PC-9 (cell line): ENCODE results near the gene ZNRF3. TPM values are rescaled to one million over a fixed set of nuclear protein-coding genes. Genes with fewer than 3 reads are reported as not detected.

Experiments
- BruUV-seq: library from RNA; stranded (reverse); fragments of 400-500 nt; replicated peaks from 2 replicates; lab custom pipeline; 2021; lab: Mats Ljungman, UMichigan
- CTCF ChIA-PET: fragments of 300-600 bp; sonication (Branson Sonifier 250); formaldehyde crosslinking; loops from one replicate; lab custom pipeline; 2022; ENCODE audit warnings: antibody characterized with exemption; lab: Charles Lee
- POLR2A ChIA-PET: fragments of 300-600 bp; sonication (Branson Sonifier 250); formaldehyde crosslinking; loops from one replicate; lab custom pipeline; 2022; ENCODE audit warnings: antibody characterized with exemption; ENCODE audit not compliant: unreplicated experiment; lab: Charles Lee
- DNase-seq, 2 experiments: peaks; one replicate each; pipeline versions ENCODE4 v3.0.0 to v3.0.0-alpha.2; 2015 to 2022; ENCODE audit warnings: mixed read lengths in 1 of 2
- H2AFZ ChIP-seq: fragments of 200-600 bp; sonication (generic); 2 replicates; pipeline ENCODE4 v1.8.1; 2017; ENCODE audit warnings: antibody characterized with exemption
- H3F3A ChIP-seq: fragments of 200-600 bp; sonication (generic); 2 replicates; pipeline ENCODE4 v1.8.1; 2017; ENCODE audit warnings: antibody characterized with exemption, mild to moderate bottlenecking, low read depth; ENCODE audit not compliant: insufficient read depth
- H3K27ac ChIP-seq: fragments of 200-600 bp; sonication (generic); 2 replicates; pipeline ENCODE4 v1.6.1; 2016; ENCODE audit warnings: mixed run types
- H3K27me3 ChIP-seq: fragments of 200-600 bp; sonication (generic); 2 replicates; pipeline ENCODE4 v1.6.1; 2016; ENCODE audit warnings: low read depth, mixed run types; ENCODE audit not compliant: insufficient read depth
- H3K36me3 ChIP-seq: fragments of 200-600 bp; sonication (generic); 2 replicates; pipeline ENCODE4 v1.6.1; 2016; ENCODE audit warnings: low read depth, mixed run types
- H3K4me1 ChIP-seq: fragments of 200-600 bp; sonication (generic); replicated peaks from 2 replicates; pipeline ENCODE4 v1.6.1; 2016; ENCODE audit warnings: mixed run types; ENCODE audit not compliant: insufficient read depth
- H3K4me2 ChIP-seq: fragments of 200-600 bp; sonication (generic); 2 replicates; pipeline ENCODE4 v1.6.1; 2017; ENCODE audit warnings: mixed run types
- H3K4me3 ChIP-seq: fragments of 200-600 bp; sonication (generic); 2 replicates; pipeline ENCODE4 v1.6.1; 2016; ENCODE audit warnings: mixed run types
- H3K79me2 ChIP-seq: fragments of 200-600 bp; sonication (generic); 2 replicates; pipeline ENCODE4 v1.6.1; 2017; ENCODE audit warnings: low read depth, mixed run types
- H3K9me2 ChIP-seq: fragments of 200-600 bp; sonication (generic); 2 replicates; pipeline ENCODE4 v1.8.1; 2017; ENCODE audit warnings: mild to moderate bottlenecking; ENCODE audit not compliant: insufficient read depth
- H3K9me3 ChIP-seq: fragments of 200-600 bp; sonication (generic); 2 replicates; pipeline ENCODE4 v1.8.1; 2016; ENCODE audit warnings: low read depth; ENCODE audit not compliant: insufficient read depth
- H4K20me1 ChIP-seq: fragments of 200-600 bp; sonication (generic); 2 replicates; pipeline ENCODE4 v1.8.1; 2017; ENCODE audit not compliant: insufficient read depth
- EZH2 ChIP-seq: fragments of 200-600 bp; sonication (generic); IDR thresholded peaks from 2 replicates; pipeline ENCODE4 v1.8.0; 2017; ENCODE audit warnings: antibody characterized with exemption, low read depth
- intact Hi-C: fragments of 100-400 bp; cut with micrococcal nuclease; formaldehyde crosslinking; loops from one replicate; pipeline ENCODE4 v1.10.0; 2022; ENCODE audit not compliant: unreplicated experiment
- total RNA-seq: library from RNA; stranded (reverse); gene quantifications from 2 replicates; pipeline ENCODE4 v1.2.3, GENCODE V29; 2021
- TF ChIP-seq, protein P1 (sequence below): fragments of 200-600 bp; sonication (generic); conservative IDR thresholded peaks from 2 replicates; pipeline ENCODE4 v1.6.1; 2017; ENCODE audit warnings: mixed run types, antibody characterized with exemption, mild to moderate bottlenecking, moderate library complexity

Gene ZNRF3
- total RNA-seq, 1 experiment from 2014 or later = 5.2 TPM

DNA sequence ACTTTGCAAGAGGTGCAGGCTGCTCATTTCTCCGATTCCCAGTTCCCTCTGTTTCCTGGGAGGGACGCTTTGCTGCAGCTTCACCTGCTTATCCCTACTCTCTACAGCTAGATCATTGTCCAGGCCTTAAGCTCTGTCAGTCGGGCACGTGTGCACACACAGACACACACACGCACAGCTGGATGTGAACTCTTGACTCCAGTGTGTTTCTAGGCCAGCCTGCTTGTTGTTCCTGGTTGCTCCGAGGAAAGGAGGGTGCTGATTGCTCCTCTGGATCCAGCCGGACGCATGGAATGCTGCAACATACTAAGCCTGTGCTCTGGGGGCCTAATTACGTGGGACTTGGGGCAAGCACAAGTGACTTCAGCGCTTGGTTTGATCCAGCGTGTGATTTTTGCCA lies 19.7 kb downstream of the ZNRF3 start:
- ChIA-PET POLR2A (interaction anchor here (0.6 kb wide), 1 partner anchor 441 kb away, joined by 5 read pairs; no protein-coding TSS in a partner anchor), CTCF (no interaction called here)
- Histone ChIP-seq H3K4me1 (no peaks in the 10 kb centered on the region), H3K79me2 (peaks cover 14% of the 10 kb centered on the region), H3K9me2 (no peaks in the 10 kb centered on the region), H3K36me3 (no peaks in the 10 kb centered on the region), H3K9me3 (no peaks in the 10 kb centered on the region), H3F3A (no peaks in the 10 kb centered on the region), H3K4me3 (no peak overlapping the region), H2AFZ (no peak overlapping the region), H3K4me2 (no peak overlapping the region), H3K27me3 (no peaks in the 10 kb centered on the region), H4K20me1 (peaks cover 14% of the 10 kb centered on the region), H3K27ac (no peak overlapping the region)
- intact Hi-C loops = no loop called here
- no peak for DNase-seq
- TF ChIP-seq, protein P1, sequence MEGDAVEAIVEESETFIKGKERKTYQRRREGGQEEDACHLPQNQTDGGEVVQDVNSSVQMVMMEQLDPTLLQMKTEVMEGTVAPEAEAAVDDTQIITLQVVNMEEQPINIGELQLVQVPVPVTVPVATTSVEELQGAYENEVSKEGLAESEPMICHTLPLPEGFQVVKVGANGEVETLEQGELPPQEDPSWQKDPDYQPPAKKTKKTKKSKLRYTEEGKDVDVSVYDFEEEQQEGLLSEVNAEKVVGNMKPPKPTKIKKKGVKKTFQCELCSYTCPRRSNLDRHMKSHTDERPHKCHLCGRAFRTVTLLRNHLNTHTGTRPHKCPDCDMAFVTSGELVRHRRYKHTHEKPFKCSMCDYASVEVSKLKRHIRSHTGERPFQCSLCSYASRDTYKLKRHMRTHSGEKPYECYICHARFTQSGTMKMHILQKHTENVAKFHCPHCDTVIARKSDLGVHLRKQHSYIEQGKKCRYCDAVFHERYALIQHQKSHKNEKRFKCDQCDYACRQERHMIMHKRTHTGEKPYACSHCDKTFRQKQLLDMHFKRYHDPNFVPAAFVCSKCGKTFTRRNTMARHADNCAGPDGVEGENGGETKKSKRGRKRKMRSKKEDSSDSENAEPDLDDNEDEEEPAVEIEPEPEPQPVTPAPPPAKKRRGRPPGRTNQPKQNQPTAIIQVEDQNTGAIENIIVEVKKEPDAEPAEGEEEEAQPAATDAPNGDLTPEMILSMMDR = no peak
- no peak for TF ChIP-seq EZH2
- BruUV-seq = no TSS peak

DNA sequence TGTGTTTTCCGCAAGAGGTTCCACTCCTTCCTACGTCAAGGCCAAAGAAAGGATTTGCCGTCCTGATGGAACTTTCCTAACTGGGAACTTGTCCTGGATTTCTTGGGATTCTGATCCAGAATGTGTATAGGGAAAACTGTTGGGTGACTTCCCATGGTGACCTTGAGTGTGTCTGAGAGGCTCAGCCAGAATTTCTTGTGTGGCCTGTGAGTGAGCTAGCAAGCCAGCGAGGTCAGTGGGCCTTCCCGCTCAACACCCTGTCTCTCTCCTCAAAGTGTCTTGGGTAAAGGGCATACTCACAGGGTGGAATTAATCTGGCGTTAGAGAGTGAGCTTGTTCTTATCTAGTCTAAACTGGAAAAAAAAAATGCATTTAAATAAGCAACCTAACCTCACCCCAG lies 20.4 kb downstream of the ZNRF3 start:
- Histone ChIP-seq H3K79me2 (peaks cover 19% of the 10 kb centered on the region), H3K9me2 (no peaks in the 10 kb centered on the region), H3K9me3 (no peaks in the 10 kb centered on the region), H3K27me3 (no peaks in the 10 kb centered on the region), H2AFZ (no peak overlapping the region), H3K4me2 (no peak overlapping the region), H3K27ac (no peak overlapping the region), H4K20me1 (peaks cover 14% of the 10 kb centered on the region), H3F3A (no peaks in the 10 kb centered on the region), H3K4me1 (no peaks in the 10 kb centered on the region), H3K4me3 (no peak overlapping the region), H3K36me3 (no peaks in the 10 kb centered on the region)
- no peak for DNase-seq
- no peak for TF ChIP-seq EZH2
- TF ChIP-seq, protein P1 = no peak
- ChIA-PET POLR2A (no interaction called here), CTCF (no interaction called here)
- BruUV-seq = no TSS peak
- intact Hi-C loops = no loop called here

DNA sequence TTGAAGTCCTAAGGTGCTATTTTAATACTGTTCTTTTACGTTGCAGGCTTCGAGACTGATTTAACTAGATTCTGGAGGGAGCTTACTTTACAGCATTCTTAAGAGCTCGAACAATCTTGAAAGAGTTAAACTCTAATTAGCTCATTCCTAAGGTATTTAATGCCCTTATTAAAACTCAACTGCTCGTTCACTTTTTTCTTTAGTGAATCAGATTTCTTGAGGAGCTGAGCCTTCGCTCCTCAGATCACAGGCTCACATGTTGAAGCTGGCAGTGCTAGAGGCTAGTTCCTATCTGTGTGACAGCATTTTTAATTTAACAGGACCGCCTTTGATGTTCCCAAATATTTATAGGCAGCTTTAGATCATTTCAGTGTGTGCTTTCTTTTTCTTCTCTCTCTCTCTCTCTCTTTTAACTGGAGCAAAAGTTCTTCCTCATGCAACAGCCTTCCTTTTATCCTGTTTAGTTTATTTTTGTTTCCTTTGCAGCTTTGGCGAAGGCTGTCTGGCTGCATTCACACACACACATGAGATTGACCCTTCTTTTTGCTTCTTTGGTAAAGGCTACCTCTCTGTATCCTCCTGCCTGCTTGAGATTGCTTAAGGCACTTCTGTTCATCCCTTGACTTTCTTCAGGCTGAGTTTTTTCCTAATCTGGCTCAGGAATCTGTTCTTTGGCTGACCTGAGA lies 21.0 kb downstream of the ZNRF3 start:
- Histone ChIP-seq H3K4me3 (no peak overlapping the region), H3K79me2 (peaks cover 24% of the 10 kb centered on the region), H4K20me1 (peaks cover 14% of the 10 kb centered on the region), H3K27ac (no peak overlapping the region), H3K9me3 (no peaks in the 10 kb centered on the region), H3K4me1 (no peaks in the 10 kb centered on the region), H3F3A (no peaks in the 10 kb centered on the region), H2AFZ (no peak overlapping the region), H3K36me3 (no peaks in the 10 kb centered on the region), H3K4me2 (no peak overlapping the region), H3K27me3 (no peaks in the 10 kb centered on the region), H3K9me2 (no peaks in the 10 kb centered on the region)
- ChIA-PET POLR2A (no interaction called here), CTCF (no interaction called here)
- no peak for DNase-seq
- intact Hi-C loops = no loop called here
- BruUV-seq = no TSS peak
- no peak for TF ChIP-seq EZH2
- TF ChIP-seq, protein P1 = no peak
